GM21526 (cell line): ENCODE data around the gene FASTK.
A peak's percentile ranks its signal among the peaks of the same experiment; 100 is the strongest.

Experiments used
- ATAC-seq: cut with Tn5 transposase; IDR thresholded peaks from one replicate; pipeline ENCODE4 v1.9.1; 2021; ENCODE audit warnings: moderate library complexity; ENCODE audit not compliant: unreplicated experiment, low FRiP score

The FASTK gene

GRCh38 chr7:151080522-151081169 is at the start of gene FASTK:
Gene FASTK, minus strand, starts transcription at chr7:151080809. Its CDS starts 43 bp downstream, at chr7:151080766.
- peak; percentile 75 for ATAC-seq

DNA sequence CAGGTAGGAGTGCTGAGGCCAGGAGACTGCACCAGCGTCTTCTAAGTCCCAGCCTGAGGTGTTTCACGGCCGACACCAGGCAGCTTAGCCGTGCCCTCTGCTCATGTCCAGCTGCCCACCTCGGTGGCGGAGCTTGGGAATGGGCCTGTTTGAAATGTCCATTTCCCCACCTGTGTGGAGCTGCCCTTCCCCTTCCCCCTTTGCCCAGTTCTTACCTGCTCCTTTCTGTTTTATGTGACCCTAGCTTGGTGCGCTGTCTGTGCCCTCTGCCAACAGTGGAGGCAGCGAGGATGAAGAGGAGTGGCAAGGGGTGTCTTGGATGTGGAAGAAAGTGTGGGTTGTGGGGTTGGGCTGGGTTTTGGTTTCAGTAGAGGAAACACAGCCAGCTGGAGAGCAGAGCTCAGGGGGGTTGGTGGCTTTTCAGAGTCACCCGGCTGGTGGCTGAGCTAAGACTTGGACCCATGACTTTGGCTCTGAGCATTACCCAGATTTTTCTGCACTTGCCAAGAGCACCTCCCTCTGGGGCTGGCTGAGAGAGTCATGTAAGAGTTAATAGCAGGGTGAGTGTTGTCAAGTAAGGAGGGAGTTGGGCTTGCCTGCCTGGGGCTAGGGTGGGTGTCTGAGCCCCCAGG is 49.5 kb upstream of the FASTK start:
- no peak for ATAC-seq

DNA sequence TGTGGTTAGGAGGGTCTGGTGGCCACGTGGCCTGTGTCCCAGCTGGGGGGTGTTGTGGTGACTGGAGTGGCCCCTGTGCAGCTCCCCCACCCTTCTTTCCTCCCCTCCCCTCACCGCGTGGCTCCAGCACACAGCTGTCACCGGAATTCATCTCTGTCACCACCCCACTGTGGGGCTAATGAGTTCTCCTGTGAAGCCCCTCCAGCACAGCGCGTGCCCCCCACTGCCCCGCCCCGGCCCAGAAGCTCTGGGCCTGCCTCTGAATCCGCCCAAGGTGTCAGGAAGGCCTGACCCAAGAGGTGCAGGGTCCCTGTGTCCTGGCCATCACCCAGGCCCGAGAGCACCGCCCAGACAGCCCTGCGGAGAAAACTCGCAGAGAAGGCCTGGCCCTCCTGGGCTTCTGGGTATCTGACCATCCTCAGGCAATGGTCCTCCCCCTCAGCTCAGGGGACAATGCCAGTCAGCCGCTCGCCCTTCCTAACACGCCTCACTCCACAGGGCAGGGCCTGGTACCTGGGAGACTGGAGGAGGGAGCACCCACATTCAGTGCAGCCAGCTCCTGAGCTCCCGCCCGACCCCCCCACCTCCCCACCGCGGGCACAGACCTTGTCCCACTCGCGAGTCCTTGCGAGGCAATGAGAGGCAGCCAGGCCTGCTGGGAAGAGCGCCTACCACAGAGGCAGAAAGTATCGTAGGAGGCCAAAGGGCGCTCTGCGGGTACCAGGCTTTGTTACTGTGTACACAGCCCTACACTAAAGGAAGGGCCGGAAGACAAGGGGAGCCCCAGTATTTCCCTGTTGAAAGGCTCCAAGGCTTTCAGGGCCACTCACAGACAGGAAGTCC is 48.7 kb upstream of the FASTK start:
- ATAC-seq, result no peak

DNA sequence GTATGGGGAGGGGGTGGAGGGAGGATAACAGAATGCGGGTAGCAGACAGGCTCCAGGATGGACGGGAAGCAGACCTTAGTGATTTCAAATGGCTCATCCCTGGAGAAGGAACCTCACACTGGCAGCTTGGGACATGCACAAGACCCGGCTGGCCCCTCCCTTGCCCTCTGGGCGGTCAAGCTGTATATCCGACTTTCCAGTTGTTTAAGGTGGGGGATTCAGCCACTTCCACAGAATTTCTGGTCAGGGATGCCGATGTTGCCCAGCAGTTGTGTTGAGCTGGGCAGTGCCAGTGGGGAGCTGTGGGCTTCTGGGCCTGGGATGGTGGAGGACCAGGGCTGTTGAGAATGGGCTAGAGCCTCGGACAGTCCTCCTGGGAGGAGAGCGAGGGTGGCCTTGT is 48.1 kb upstream of the FASTK start:
- ATAC-seq, result no peak

GRCh38 chr7:151128144-151128543 is 47.5 kb upstream of the FASTK start:
- no peak for ATAC-seq

GRCh38 chr7:151126491-151127137 is 46.0 kb upstream of the FASTK start:
- no peak for ATAC-seq

- ATAC-seq, result no peak
Measured at GRCh38 chr7:151125846-151126481, 45.4 kb upstream of the FASTK start.

- ATAC-seq, result no peak
Measured at GRCh38 chr7:151125470-151125845, 44.8 kb upstream of the FASTK start.

DNA sequence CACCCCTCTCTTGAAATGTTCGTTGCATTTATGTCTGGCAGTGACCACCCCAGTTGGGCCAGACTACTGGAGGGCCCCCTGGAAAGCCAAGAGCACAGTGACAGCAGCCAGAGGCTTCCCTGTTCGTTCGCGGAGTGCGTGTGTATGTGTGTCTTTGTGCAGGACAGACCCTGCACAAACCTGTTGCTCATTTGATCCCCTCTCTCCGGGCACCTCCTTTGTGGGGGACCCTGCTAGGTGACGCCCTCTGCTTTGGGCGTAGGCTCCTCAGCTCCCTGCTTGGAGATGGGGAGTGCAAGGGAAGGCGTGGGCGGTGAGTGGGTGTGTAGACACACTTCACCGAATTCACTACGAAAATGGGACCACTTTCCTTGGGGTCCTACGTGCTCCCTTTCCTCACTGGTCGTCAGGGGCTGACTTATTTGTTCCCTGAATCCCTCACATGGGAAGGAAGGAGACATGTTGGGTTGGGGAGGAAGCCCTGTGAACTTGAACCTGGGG is 44.3 kb upstream of the FASTK start:
- no peak for ATAC-seq

GRCh38 chr7:151124481-151124880 is 43.9 kb upstream of the FASTK start:
- ATAC-seq, result no peak

DNA sequence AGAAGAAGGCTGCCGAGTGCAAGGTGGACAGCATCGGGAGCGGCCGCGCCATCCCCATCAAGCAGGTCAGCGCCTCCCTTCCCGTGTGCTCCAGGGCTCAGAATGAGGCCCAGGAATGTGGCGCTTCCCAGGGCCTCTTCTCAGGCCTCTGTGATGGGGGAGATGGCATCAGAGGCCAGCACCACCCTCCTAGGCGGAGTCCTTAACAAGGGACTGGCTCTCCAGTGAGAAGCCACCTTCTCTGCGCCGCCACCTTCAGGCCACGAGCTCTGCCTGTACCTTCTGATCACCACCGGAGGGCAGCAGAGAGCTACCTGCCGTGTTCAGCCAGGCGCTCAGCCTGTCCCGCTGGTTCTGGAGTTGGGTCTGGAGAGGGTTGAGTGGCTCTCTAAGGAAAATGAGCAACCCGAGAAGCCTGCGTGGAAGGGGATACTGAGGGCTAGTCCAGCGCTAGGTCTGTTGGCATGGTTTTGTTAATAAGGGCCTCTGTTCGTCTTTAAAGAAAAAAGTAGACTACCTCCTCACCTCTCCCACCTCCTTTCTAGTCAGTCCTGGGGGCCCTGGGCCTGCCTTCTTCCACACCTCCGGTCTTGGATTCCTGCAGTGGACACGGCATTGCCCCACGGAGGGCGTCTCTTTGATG is 43.3 kb upstream of the FASTK start:
- peak; percentile 75 for ATAC-seq

- no peak for ATAC-seq
Measured at GRCh38 chr7:151123158-151123821, 42.7 kb upstream of the FASTK start.

- ATAC-seq, result no peak
Measured at GRCh38 chr7:151122796-151123157, 42.2 kb upstream of the FASTK start.

GRCh38 chr7:151122276-151122675 is 41.7 kb upstream of the FASTK start:
- ATAC-seq, result no peak

- ATAC-seq, result no peak
Measured at GRCh38 chr7:151121380-151122170, 41.0 kb upstream of the FASTK start.

- ATAC-seq, result no peak
Measured at GRCh38 chr7:151120896-151121295, 40.3 kb upstream of the FASTK start.

DNA sequence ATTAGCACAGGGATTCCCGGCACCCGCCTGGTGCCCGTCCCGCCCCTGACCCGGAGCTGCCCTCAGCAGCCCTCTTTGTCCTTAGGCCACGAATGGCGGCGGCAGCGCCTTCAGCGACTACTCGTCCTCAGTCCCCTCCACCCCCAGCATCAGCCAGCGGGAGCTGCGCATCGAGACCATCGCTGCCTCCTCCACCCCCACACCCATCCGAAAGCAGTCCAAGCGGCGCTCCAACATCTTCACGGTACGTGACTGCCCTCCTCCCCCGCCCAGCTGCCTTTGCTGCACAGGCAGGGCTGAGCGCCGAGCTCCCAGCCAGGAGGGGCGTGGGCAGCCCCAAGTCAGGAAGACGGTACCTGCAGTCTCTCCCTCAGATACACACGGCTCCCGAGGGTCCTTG is 39.3 kb upstream of the FASTK start:
- no peak for ATAC-seq

- ATAC-seq, result no peak
Measured at GRCh38 chr7:151119055-151119415, 38.4 kb upstream of the FASTK start.
